CD14-positive monocyte (primary cell): ENCODE results near the gene MPZL3. TPM values are rescaled to one million over a fixed set of nuclear protein-coding genes. Genes with fewer than 3 reads are reported as not detected.

Source experiments
- DNase-seq, 3 donors: peaks; one replicate each; pipeline ENCODE4 v3.0.0-alpha.2; 2011 to 2022
- H2AFZ ChIP-seq: 2 replicates; pipeline ENCODE4 v1.6.0; 2012; ENCODE audit warnings: mild to moderate bottlenecking, low read depth, low read length, inconsistent platforms; ENCODE audit not compliant: insufficient read depth, poor library complexity, severe bottlenecking
- H3K27ac ChIP-seq, 2 donors: 1 replicate in 1 of 2; 2 replicates in 1 of 2; pipeline ENCODE4 v1.5.1; 2012 to 2013; ENCODE audit warnings: low read length in 2 of 2, control low read depth in 1 of 2, inconsistent platforms in 1 of 2, low read depth in 1 of 2, mild to moderate bottlenecking in 1 of 2
- H3K27me3 ChIP-seq, 2 donors: one replicate each; pipeline versions ENCODE4 v1.6.0 to v1.6.1; 2011 to 2013; ENCODE audit warnings: low read length in 2 of 2; ENCODE audit not compliant: control insufficient read depth in 2 of 2, insufficient read depth in 2 of 2
- H3K36me3 ChIP-seq, 2 donors: replicated peaks in 1 of 2; 1 replicate in 1 of 2; 2 replicates in 1 of 2; pipeline versions ENCODE4 v1.5.1 to v1.6.1; 2012 to 2013; ENCODE audit warnings: low read length in 2 of 2, control low read depth in 1 of 2, inconsistent platforms in 1 of 2, mild to moderate bottlenecking in 1 of 2; ENCODE audit not compliant: insufficient read depth in 2 of 2, control insufficient read depth in 1 of 2
- H3K4me1 ChIP-seq, 2 donors: 1 replicate in 1 of 2; 2 replicates in 1 of 2; pipeline versions ENCODE4 v1.5.1 to v1.6.1; 2012 to 2013; ENCODE audit warnings: low read length in 2 of 2, control low read depth in 1 of 2, inconsistent platforms in 1 of 2, mild to moderate bottlenecking in 1 of 2, moderate library complexity in 1 of 2; ENCODE audit not compliant: insufficient read depth in 2 of 2, control insufficient read depth in 1 of 2
- H3K4me2 ChIP-seq: replicated peaks from 2 replicates; pipeline ENCODE3; 2012; ENCODE audit warnings: low read length, moderate library complexity, mild to moderate bottlenecking; ENCODE audit not compliant: poor library complexity, severe bottlenecking; ENCODE audit errors: extremely low read depth
- H3K4me3 ChIP-seq, 3 experiments: fragments of 200-600 bp in 1 of 3; sonication (generic) in 1 of 3; replicated peaks in 1 of 3; 1 replicate in 2 of 3; 2 replicates in 1 of 3; pipeline ENCODE4 v1.5.1; 2011 to 2013; ENCODE audit warnings: low read length in 3 of 3, mild to moderate bottlenecking in 3 of 3, control low read depth in 2 of 3, low read depth in 2 of 3, inconsistent platforms in 1 of 3, moderate library complexity in 1 of 3
- H3K79me2 ChIP-seq: 2 replicates; pipeline ENCODE4 v1.6.0; 2012; ENCODE audit warnings: mild to moderate bottlenecking, control low read depth, inconsistent platforms, low read length, moderate library complexity; ENCODE audit not compliant: insufficient read depth
- H3K9ac ChIP-seq: 2 replicates; pipeline ENCODE4 v1.6.0; 2017; ENCODE audit warnings: low read length, mild to moderate bottlenecking; ENCODE audit not compliant: insufficient read depth, poor library complexity, severe bottlenecking
- H3K9me3 ChIP-seq, 2 donors: replicated peaks in 1 of 2; 1 replicate in 1 of 2; 2 replicates in 1 of 2; pipeline versions ENCODE4 v1.5.1 to v1.6.1; 2012 to 2013; ENCODE audit warnings: low read length in 2 of 2, control low read depth in 1 of 2; ENCODE audit not compliant: control insufficient read depth in 1 of 2, insufficient read depth in 1 of 2
- H4K20me1 ChIP-seq: 2 replicates; pipeline ENCODE4 v1.6.0; 2012; ENCODE audit warnings: mild to moderate bottlenecking, low read length, control low read depth, moderate library complexity; ENCODE audit not compliant: insufficient read depth
- H3K27ac Mint-ChIP-seq, 7 donors: one replicate each; pipeline ENCODE4 v1.8.0; 2020; ENCODE audit warnings: mild to moderate bottlenecking in 7 of 7, mixed read lengths in 7 of 7, moderate library complexity in 6 of 7, inconsistent platforms in 2 of 7
- H3K27me3 Mint-ChIP-seq, 3 donors: one replicate each; pipeline ENCODE4 v1.8.0; 2021 to 2022; ENCODE audit warnings: low read depth in 3 of 3, mild to moderate bottlenecking in 3 of 3, mixed read lengths in 3 of 3, moderate library complexity in 3 of 3, inconsistent platforms in 1 of 3
- H3K36me3 Mint-ChIP-seq, 2 donors: one replicate each; pipeline ENCODE4 v1.8.0; 2020; ENCODE audit warnings: mixed read lengths in 2 of 2, inconsistent platforms in 1 of 2, mild to moderate bottlenecking in 1 of 2
- H3K4me1 Mint-ChIP-seq: one replicate; pipeline ENCODE4 v1.8.0; 2020; ENCODE audit warnings: mild to moderate bottlenecking, mixed read lengths
- H3K4me3 Mint-ChIP-seq, 2 donors: one replicate each; pipeline ENCODE4 v1.8.0; 2020; ENCODE audit warnings: mild to moderate bottlenecking in 2 of 2, mixed read lengths in 2 of 2, moderate library complexity in 1 of 2
- H3K9me3 Mint-ChIP-seq, 7 donors: one replicate each; pipeline ENCODE4 v1.8.0; 2020 to 2022; ENCODE audit warnings: mixed read lengths in 7 of 7, mild to moderate bottlenecking in 6 of 7, moderate library complexity in 6 of 7, inconsistent platforms in 2 of 7
- WGBS: methylation state at CpG from one replicate; pipeline ENCODE4 v1.1.5; 2013; ENCODE audit warnings: missing lambda C conversion rate; ENCODE audit not compliant: insufficient coverage; 5-methylcytosine and 5-hydroxymethylcytosine counted together
- intact Hi-C, 2 donors: fragments of 100-400 bp; cut with micrococcal nuclease; formaldehyde crosslinking; loops; one replicate each; pipeline versions ENCODE4 v1.15.0 to v1.15.1; 2023
- polyA plus RNA-seq, 3 donors: library from polyadenylated mRNA; depleted of rRNA in 1 of 3; unstranded in 2 of 3; stranded (reverse) in 1 of 3; fragments of 300-500 nt in 2 of 3; fragments of >200 nt in 1 of 3; fragmentation: Illumina TruSeq in 2 of 3; gene quantifications; 1 replicate in 2 of 3; 2 replicates in 1 of 3; pipeline ENCODE4 v1.2.3, GENCODE V29; 2012 to 2021
- TF ChIP-seq, protein P1 (sequence below): fragments of 200-600 bp; IDR thresholded peaks from one replicate; pipeline ENCODE4 v1.8.0; 2022; ENCODE audit warnings: antibody characterized with exemption, mild to moderate bottlenecking

Gene MPZL3
- polyA plus RNA-seq, 3 donors: 4.2 to 8.5 (median 8.0) TPM

DNA sequence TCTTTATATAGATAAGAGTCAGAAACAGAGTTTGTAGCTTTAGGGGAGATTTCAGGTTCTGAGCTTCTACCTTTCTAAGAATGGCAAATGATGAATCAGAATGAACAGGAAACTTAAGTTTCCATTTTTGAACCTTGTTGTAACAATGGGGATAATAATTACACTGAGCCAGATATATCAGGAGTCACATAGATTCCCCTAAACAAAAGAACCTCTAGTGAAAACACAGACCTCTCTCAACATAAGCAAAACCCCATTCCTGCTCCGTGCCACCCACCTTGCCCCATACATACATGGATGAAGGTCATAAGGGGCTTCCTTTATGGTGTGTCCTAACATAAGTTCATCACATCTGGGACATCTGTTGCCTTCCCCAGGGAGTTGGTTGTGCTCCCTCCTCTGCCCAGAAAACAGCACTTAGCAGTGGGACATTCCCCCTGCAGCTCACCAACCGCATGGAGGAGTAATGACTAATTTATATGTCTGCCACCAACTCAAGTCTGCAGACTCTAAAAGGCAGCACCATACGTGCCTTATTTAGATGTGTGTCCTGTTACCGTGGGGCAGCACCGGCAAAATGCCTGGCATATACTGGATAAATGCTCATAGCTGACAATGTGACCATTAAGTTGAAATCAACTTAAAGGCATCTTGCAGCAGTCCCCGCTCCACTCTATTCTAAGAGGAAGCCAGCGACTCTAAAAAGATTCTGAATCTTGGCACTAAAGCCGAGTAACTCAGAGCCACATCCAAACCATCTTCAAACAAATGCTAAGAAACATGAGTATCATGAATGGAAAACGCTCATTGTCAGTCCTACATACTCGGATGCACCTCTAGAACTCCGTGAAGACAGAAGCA, 35.3 kb downstream of the MPZL3 start:
- TF ChIP-seq, protein P1, sequence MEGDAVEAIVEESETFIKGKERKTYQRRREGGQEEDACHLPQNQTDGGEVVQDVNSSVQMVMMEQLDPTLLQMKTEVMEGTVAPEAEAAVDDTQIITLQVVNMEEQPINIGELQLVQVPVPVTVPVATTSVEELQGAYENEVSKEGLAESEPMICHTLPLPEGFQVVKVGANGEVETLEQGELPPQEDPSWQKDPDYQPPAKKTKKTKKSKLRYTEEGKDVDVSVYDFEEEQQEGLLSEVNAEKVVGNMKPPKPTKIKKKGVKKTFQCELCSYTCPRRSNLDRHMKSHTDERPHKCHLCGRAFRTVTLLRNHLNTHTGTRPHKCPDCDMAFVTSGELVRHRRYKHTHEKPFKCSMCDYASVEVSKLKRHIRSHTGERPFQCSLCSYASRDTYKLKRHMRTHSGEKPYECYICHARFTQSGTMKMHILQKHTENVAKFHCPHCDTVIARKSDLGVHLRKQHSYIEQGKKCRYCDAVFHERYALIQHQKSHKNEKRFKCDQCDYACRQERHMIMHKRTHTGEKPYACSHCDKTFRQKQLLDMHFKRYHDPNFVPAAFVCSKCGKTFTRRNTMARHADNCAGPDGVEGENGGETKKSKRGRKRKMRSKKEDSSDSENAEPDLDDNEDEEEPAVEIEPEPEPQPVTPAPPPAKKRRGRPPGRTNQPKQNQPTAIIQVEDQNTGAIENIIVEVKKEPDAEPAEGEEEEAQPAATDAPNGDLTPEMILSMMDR: no peak
- H3K4me2 ChIP-seq: peak overlapping the region; percentile 78
- Mint-ChIP-seq H3K4me1 (peaks cover 98% of the 10 kb centered on the region), H3K27ac (peak overlapping the region; percentile 79 to 95 (median 90)), H3K27me3 (peaks cover 0 to 3% (median 1%) of the 10 kb centered on the region in 3 donors), H3K9me3 (peaks cover 0 to 2% (median 0%) of the 10 kb centered on the region in 7 donors), H3K36me3 (peaks cover 60 to 79% of the 10 kb centered on the region in 2 donors), H3K4me3 (peak overlapping the region; percentile 62 to 88)
- peaks cover 15% of the 10 kb centered on the region for H4K20me1 ChIP-seq
- DNase-seq: peak in 1 of 3 donors; percentile 58
- H3K27ac ChIP-seq: peak overlapping the region in 1 of 2 donors; percentile 82
- H3K4me1 ChIP-seq: peaks cover 100% of the 10 kb centered on the region in 2 donors
- peaks cover 12 to 44% of the 10 kb centered on the region in 2 donors for H3K36me3 ChIP-seq
- H2AFZ ChIP-seq: no peak overlapping the region
- intact Hi-C loops: loop anchor here in 1 of 2 donors (10.0 kb wide), 1 partner anchor 72 kb away; no protein-coding TSS in a partner anchor
- H3K9ac ChIP-seq: peak overlapping the region; percentile 7
- peaks cover 95% of the 10 kb centered on the region for H3K79me2 ChIP-seq
- no peaks in the 10 kb centered on the region for H3K27me3 ChIP-seq
- WGBS: no CpG with 5 or more reads among the region's 11 CpGs
- H3K4me3 ChIP-seq: peak overlapping the region in 2 of 3 experiments; percentile 35 to 82
- H3K9me3 ChIP-seq: no peaks in the 10 kb centered on the region

DNA sequence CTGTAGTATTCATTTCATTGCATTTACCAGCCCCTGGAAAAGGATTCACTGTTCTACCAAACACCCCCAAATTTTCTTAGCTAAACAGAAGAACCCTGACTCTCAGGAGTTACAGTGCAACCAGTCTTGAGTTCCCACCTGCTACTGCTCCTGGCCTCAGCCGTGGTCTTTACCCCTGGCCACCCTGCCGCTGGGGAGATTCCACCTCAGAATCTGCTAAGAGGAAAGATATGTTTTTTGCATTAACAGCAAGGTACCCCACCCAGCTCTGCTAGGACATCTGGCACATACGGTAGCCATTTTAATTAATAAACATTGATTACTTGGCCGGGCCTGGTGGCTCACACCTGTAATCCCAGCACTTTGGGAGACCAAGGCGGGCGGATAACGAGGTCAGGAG, 36.4 kb downstream of the MPZL3 start:
- DNase-seq: no peak
- no peak overlapping the region for H3K9ac ChIP-seq
- TF ChIP-seq, protein P1: no peak
- H2AFZ ChIP-seq: no peak overlapping the region
- Mint-ChIP-seq H3K27me3 (peaks cover 0 to 3% (median 1%) of the 10 kb centered on the region in 3 donors), H3K4me1 (peaks cover 97% of the 10 kb centered on the region), H3K36me3 (peaks cover 63 to 81% of the 10 kb centered on the region in 2 donors), H3K4me3 (peak overlapping the region; percentile 31 to 83), H3K27ac (peak overlapping the region; percentile 88 to 95 (median 95)), H3K9me3 (peaks cover 0 to 2% (median 0%) of the 10 kb centered on the region in 7 donors)
- H3K27ac ChIP-seq: peak overlapping the region; percentile 73 to 82
- H3K36me3 ChIP-seq: peaks cover 23 to 44% of the 10 kb centered on the region in 2 donors
- H3K4me2 ChIP-seq: peak overlapping the region; percentile 78
- H3K4me3 ChIP-seq: peak overlapping the region in 1 of 3 experiments; percentile 82
- H3K79me2 ChIP-seq: peaks cover 95% of the 10 kb centered on the region
- no peaks in the 10 kb centered on the region for H3K9me3 ChIP-seq
- WGBS: 88% methylated on average over 3 of the region's 7 CpGs
- H4K20me1 ChIP-seq: peaks cover 12% of the 10 kb centered on the region
- H3K4me1 ChIP-seq: peaks cover 94 to 100% of the 10 kb centered on the region in 2 donors
- intact Hi-C loops: loop anchor here in 1 of 2 donors (2.0 to 10.0 kb wide), 2 partner anchors 13 to 71 kb away; no protein-coding TSS in a partner anchor
- H3K27me3 ChIP-seq: no peaks in the 10 kb centered on the region
